Measurements from ENCODE around the gene VPS16.
"Not testable (repeated sequence)": the region's sequence is repeated elsewhere in the genome, so short reads cannot be mapped to it uniquely, and the experiment has no call there.

The VPS16 gene

DNA sequence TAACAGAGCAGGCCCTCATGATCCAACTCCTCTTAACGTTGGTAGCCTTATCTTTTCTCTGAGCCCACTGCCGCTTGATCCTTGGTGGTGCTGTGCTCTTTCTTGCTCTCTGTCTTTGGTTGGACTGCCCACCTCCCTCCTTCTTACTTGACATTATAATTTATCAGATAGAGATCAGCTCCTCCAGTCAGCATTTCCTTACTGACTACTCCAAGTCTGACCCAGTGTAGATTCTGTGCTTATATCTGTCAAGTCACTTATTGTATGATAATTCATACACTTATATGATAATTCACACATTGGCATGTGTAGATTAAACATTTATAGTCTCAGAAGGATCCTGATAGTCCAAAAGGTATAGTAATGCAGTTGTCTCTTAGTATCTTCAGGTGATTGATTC is 50.8 kb downstream of the VPS16 start:
- Histone ChIP-seq H3K9ac (ENCODE audit: low read length) (no peak overlapping the region), H3K4me3 (ENCODE audit: low read length) (no peak overlapping the region), H3K27me3 (replicated peaks; ENCODE audit: control insufficient read depth, insufficient read depth, low read length) (no peaks in the 10 kb centered on the region), H3K9me3 (ENCODE audit: control insufficient read depth, low read length) (no peaks in the 10 kb centered on the region), H3K4me1 (ENCODE audit: control insufficient read depth, insufficient read depth, low read length) (peaks cover 14% of the 10 kb centered on the region), H3K36me3 (ENCODE audit: control insufficient read depth, insufficient read depth, low read length, severe bottlenecking) (no peaks in the 10 kb centered on the region)
- no peak for DNase-seq (ENCODE audit: low read depth)

DNA sequence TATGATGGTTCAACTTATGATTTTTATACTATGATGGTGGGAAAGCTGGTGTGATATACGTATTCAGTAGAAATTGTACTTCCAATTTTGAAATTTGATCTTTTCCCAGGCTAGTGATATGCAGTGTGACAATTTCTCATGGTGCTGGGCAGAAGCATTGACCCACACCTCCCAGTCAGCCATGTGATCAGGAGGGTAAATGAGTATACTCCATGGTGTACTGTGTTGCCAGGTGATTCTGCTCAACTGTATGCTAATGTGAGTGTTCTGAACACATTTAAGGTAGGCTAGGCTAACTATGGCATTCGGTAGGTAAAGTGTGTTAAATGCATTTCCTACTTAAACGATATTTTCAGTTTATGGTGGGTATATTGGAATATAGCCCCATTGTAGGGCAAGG is 51.8 kb downstream of the VPS16 start:
- peaks cover 14% of the 10 kb centered on the region for H3K4me1 ChIP-seq (ENCODE audit: control insufficient read depth, insufficient read depth, low read length)
- no peak overlapping the region for H3K9ac ChIP-seq (ENCODE audit: low read length)
- H3K9me3 ChIP-seq (ENCODE audit: control insufficient read depth, low read length), result no peaks in the 10 kb centered on the region
- H3K36me3 ChIP-seq (ENCODE audit: control insufficient read depth, insufficient read depth, low read length, severe bottlenecking), result no peaks in the 10 kb centered on the region
- H3K27me3 ChIP-seq (replicated peaks; ENCODE audit: control insufficient read depth, insufficient read depth, low read length), result no peaks in the 10 kb centered on the region
- no peak for DNase-seq (ENCODE audit: low read depth)
- H3K4me3 ChIP-seq (ENCODE audit: low read length), result no peak overlapping the region

DNA sequence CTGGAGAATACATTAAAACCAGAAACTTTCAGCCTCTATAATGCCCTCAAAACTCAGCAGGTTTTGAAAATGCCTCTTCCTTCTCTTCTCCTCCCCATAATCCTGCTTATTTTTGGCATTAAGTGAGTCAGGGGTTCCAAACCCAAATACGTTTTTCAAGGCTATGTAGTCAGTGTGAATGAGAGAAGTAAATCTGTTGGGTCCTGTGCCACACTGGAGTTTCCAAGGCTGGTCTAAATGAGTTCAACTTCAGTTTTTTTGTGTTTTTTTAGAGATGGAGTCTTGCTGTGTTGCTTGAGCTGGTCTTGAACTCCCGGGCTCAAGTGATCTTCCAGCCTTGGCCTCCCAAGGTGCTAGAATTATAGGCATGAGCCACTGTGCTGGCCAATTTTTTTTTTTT is 53.7 kb downstream of the VPS16 start:
- Histone ChIP-seq H3K4me3 (ENCODE audit: low read length) (no peak overlapping the region), H3K4me1 (ENCODE audit: control insufficient read depth, insufficient read depth, low read length) (peaks cover 9% of the 10 kb centered on the region), H3K27me3 (replicated peaks; ENCODE audit: control insufficient read depth, insufficient read depth, low read length) (no peaks in the 10 kb centered on the region), H3K9me3 (ENCODE audit: control insufficient read depth, low read length) (no peaks in the 10 kb centered on the region), H3K36me3 (ENCODE audit: control insufficient read depth, insufficient read depth, low read length, severe bottlenecking) (no peaks in the 10 kb centered on the region), H3K9ac (ENCODE audit: low read length) (no peak overlapping the region)
- no peak for DNase-seq (ENCODE audit: low read depth)

DNA sequence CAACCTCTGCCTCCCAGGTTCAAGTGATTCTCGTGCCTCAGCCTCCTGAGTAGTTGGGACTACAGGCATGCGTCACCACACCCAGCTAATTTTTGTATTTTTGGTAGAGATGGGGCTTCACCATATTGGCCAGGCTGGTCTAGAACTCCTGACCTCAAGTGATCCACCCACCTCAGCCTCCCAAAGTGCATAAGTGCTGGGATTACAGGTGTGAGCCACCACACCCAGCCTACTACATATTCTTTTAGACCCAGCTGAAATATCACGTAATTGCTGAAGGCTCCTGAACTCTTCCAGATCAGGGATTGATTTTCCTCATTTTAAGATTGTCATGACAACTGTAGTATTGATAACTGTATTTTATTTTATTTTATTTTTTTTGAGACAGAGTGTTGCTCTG is 54.6 kb downstream of the VPS16 start:
- DNase-seq (ENCODE audit: low read depth); H3K36me3 ChIP-seq (ENCODE audit: control insufficient read depth, insufficient read depth, low read length, severe bottlenecking); H3K9ac ChIP-seq (ENCODE audit: low read length); H3K9me3 ChIP-seq (ENCODE audit: control insufficient read depth, low read length); H3K27me3 ChIP-seq (replicated peaks; ENCODE audit: control insufficient read depth, insufficient read depth, low read length); H3K4me3 ChIP-seq (ENCODE audit: low read length); H3K4me1 ChIP-seq (ENCODE audit: control insufficient read depth, insufficient read depth, low read length): not testable (repeated sequence)

DNA sequence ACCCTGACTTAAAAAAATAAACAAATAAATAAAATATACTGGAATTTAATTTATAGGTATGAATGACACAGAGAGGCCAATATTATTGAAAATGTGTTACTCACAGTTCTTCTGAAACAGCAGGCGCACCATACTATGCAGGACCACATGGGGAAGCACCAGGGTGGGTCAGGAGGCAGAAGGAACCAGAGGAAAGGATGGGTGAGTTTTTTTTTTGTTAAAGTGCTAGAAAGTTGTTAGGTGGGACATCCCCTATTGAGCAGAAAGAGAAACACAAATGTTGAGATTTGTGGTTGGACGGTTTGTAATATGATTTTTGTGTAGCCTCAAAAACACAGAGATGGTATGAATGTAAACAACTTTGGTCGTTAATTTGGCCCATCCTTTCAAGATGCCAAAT is 58.7 kb downstream of the VPS16 start:
- no peak overlapping the region for H3K9ac ChIP-seq (ENCODE audit: low read length)
- no peaks in the 10 kb centered on the region for H3K9me3 ChIP-seq (ENCODE audit: control insufficient read depth, low read length)
- H3K4me1 ChIP-seq (ENCODE audit: control insufficient read depth, insufficient read depth, low read length), result no peaks in the 10 kb centered on the region
- H3K36me3 ChIP-seq (ENCODE audit: control insufficient read depth, insufficient read depth, low read length, severe bottlenecking), result no peaks in the 10 kb centered on the region
- H3K4me3 ChIP-seq (ENCODE audit: low read length), result no peak overlapping the region
- DNase-seq (ENCODE audit: low read depth), result no peak
- no peaks in the 10 kb centered on the region for H3K27me3 ChIP-seq (replicated peaks; ENCODE audit: control insufficient read depth, insufficient read depth, low read length)

DNA sequence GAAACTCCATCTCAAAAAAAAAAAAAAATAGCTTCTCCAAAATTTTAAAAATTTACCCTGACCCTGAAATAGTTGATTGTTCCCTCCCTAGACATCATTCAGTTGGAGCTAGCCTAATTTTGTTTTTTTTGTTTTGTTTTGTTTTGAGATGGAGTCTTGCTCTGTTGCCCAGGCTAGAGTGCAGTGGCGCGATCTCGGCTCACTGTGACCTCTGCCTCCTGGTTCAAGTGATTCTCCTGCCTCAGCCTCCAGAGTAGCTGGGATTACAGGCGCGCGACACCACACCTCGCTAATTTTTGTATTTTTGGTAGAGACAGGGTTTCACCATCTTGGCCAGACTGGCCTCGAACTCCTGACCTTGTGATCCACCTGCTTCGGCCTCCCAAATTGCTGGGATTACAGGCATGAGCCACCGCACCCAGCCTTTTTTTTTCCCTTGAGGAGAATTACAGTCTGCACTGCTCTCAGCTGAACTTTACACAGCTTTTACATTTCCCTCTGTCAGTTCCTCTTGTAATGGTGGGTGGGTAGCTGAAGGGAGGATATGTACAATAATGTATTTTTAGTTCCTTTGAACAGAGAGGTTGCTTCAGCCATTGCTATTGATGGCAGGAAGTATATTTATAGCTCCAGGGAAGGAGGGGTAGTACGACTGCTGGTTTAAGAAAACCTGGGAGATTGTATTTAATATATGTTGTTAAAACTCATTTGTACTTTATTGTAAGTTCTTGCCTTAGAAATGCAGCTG is 60.5 kb downstream of the VPS16 start:
- no peaks in the 10 kb centered on the region for H3K36me3 ChIP-seq (ENCODE audit: control insufficient read depth, insufficient read depth, low read length, severe bottlenecking)
- no peaks in the 10 kb centered on the region for H3K4me1 ChIP-seq (ENCODE audit: control insufficient read depth, insufficient read depth, low read length)
- H3K27me3 ChIP-seq (replicated peaks; ENCODE audit: control insufficient read depth, insufficient read depth, low read length), result no peaks in the 10 kb centered on the region
- H3K9ac ChIP-seq (ENCODE audit: low read length), result no peak overlapping the region
- no peaks in the 10 kb centered on the region for H3K9me3 ChIP-seq (ENCODE audit: control insufficient read depth, low read length)
- no peak overlapping the region for H3K4me3 ChIP-seq (ENCODE audit: low read length)
- no peak for DNase-seq (ENCODE audit: low read depth)

DNA sequence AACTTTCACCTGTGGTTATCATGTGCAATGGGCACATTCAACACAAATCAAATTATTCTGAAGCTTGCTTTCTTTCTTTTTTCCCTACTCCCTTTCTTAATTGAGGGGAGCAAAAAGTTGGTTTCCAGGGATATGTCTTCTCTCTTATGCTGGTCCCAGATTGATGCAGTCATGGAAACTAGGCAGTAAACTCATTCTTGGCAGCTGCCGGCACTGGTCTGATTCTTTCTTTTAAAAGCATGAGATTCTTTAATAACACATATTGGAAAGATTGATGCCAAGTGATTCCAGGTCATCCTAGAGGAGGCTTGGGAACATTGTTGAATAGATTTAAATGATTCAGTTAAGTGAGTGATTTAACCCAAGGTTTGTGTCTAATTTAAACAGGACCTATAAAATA is 61.7 kb downstream of the VPS16 start:
- H3K4me1 ChIP-seq (ENCODE audit: control insufficient read depth, insufficient read depth, low read length), result no peaks in the 10 kb centered on the region
- H3K4me3 ChIP-seq (ENCODE audit: low read length), result no peak overlapping the region
- no peaks in the 10 kb centered on the region for H3K9me3 ChIP-seq (ENCODE audit: control insufficient read depth, low read length)
- no peak overlapping the region for H3K9ac ChIP-seq (ENCODE audit: low read length)
- H3K27me3 ChIP-seq (replicated peaks; ENCODE audit: control insufficient read depth, insufficient read depth, low read length), result no peaks in the 10 kb centered on the region
- no peak for DNase-seq (ENCODE audit: low read depth)
- H3K36me3 ChIP-seq (ENCODE audit: control insufficient read depth, insufficient read depth, low read length, severe bottlenecking), result no peaks in the 10 kb centered on the region

DNA sequence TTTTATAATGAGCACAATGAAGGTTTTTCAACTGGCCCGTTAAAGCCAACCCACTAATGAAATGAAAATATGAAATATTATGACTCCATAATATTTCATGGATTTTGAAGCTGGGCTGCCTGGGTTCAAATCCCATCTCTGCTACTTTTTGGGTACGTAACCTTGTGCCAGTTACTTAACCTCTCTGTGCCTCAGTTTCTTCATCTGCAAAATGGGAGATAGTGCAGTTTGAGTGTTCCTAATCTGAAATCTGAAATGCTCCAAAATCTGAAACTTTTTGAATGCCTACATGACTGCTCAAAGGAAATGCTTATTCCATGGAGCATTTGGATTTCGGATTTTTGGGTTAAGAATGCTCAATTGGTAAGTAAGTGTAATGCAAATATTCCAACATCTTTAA is 62.3 kb downstream of the VPS16 start:
- DNase-seq (ENCODE audit: low read depth), result no peak
- H3K9me3 ChIP-seq (ENCODE audit: control insufficient read depth, low read length), result no peaks in the 10 kb centered on the region

DNA sequence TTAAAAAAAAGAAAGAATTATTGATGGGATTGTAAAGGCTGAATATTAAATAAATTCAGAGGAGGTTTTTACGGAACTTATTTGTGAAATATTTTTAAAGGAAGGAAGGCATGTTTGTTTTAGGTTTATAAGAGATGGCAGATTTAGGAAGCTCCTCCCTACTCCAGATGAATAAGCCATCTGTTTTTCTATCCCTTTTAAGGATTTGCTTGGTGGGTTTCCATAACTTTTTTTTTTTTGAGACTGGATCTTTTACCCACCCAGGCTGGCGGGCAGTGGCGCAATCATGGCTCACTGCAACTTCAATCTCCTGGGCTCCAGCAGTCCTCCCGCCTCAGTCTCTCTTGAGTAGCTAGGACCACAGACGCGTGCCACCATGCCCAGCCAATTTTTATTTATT is 63.1 kb downstream of the VPS16 start:
- Histone ChIP-seq H3K4me3 (ENCODE audit: low read length) (no peak overlapping the region), H3K9ac (ENCODE audit: low read length) (no peak overlapping the region), H3K36me3 (ENCODE audit: control insufficient read depth, insufficient read depth, low read length, severe bottlenecking) (no peaks in the 10 kb centered on the region), H3K27me3 (replicated peaks; ENCODE audit: control insufficient read depth, insufficient read depth, low read length) (no peaks in the 10 kb centered on the region), H3K4me1 (ENCODE audit: control insufficient read depth, insufficient read depth, low read length) (no peaks in the 10 kb centered on the region), H3K9me3 (ENCODE audit: control insufficient read depth, low read length) (no peaks in the 10 kb centered on the region)
- DNase-seq (ENCODE audit: low read depth), result no peak

More for the DNA sequence above, 62.3 kb downstream of the VPS16 start:
- Histone ChIP-seq H3K36me3 (ENCODE audit: control insufficient read depth, insufficient read depth, low read length, severe bottlenecking) (no peaks in the 10 kb centered on the region), H3K4me3 (ENCODE audit: low read length) (no peak overlapping the region), H3K9ac (ENCODE audit: low read length) (no peak overlapping the region), H3K27me3 (replicated peaks; ENCODE audit: control insufficient read depth, insufficient read depth, low read length) (no peaks in the 10 kb centered on the region), H3K4me1 (ENCODE audit: control insufficient read depth, insufficient read depth, low read length) (no peaks in the 10 kb centered on the region)

DNA sequence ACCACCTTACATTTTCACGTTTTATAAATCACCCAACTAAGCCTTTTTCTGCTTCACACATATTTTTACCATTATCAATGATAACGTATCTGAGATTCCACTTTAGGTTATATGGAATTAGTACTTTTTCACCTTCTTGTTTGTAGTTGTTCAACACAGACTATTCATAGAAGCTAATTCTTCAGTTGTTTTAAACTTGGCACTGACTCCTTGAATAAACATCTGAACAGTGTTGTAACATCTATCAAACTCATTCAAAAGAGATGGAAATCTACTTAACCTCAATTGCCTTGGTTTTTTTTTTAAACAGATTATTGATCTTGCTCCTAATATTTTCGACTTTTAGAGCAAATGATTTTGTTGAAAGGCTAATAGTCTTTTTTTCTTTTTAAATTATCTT is 67.0 kb downstream of the VPS16 start:
- H3K9ac ChIP-seq (ENCODE audit: low read length), result no peak overlapping the region
- H3K9me3 ChIP-seq (ENCODE audit: control insufficient read depth, low read length), result no peaks in the 10 kb centered on the region
- H3K36me3 ChIP-seq (ENCODE audit: control insufficient read depth, insufficient read depth, low read length, severe bottlenecking), result no peaks in the 10 kb centered on the region
- no peaks in the 10 kb centered on the region for H3K4me1 ChIP-seq (ENCODE audit: control insufficient read depth, insufficient read depth, low read length)
- DNase-seq (ENCODE audit: low read depth), result peak; percentile 42
- no peak overlapping the region for H3K4me3 ChIP-seq (ENCODE audit: low read length)
- H3K27me3 ChIP-seq (replicated peaks; ENCODE audit: control insufficient read depth, insufficient read depth, low read length), result no peaks in the 10 kb centered on the region

DNA sequence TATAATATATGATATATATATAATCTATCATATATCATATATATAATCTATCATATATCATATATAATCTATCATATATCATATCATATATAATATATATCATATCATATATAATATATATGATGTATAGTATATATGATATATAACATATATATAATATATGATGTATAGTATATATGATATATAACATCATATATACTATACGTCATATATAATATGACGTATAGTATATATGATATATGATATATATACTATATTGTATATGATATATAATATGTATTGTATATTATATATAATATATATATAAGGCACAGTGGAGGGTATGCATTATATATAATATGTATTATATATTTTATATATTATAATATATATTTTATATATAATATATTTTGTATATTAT is 69.4 kb downstream of the VPS16 start:
- H3K9ac ChIP-seq (ENCODE audit: low read length), result no peak overlapping the region
- H3K36me3 ChIP-seq (ENCODE audit: control insufficient read depth, insufficient read depth, low read length, severe bottlenecking), result peaks cover 4% of the 10 kb centered on the region
- DNase-seq (ENCODE audit: low read depth), result no peak
- no peaks in the 10 kb centered on the region for H3K4me1 ChIP-seq (ENCODE audit: control insufficient read depth, insufficient read depth, low read length)
- no peaks in the 10 kb centered on the region for H3K9me3 ChIP-seq (ENCODE audit: control insufficient read depth, low read length)
- H3K4me3 ChIP-seq (ENCODE audit: low read length), result no peak overlapping the region
- H3K27me3 ChIP-seq (replicated peaks; ENCODE audit: control insufficient read depth, insufficient read depth, low read length), result no peaks in the 10 kb centered on the region

DNA sequence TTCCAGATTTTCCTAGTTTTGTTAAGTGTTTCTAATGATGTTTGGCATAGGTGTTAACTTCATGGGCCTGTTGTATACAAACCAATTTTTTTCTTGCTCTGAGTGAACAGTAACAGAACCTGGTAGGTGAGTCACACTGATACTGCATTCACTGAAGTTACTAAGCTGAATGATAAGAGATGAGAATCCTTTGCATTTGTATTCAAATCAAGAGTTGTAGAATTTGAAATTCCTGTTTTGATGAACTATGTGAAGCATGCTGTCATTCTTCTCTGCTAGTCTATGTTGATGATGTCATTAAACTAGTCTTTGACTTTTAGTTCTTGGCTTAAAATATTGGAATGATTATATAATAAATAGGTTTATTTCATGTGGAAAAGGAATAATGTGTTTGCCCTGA is 70.7 kb downstream of the VPS16 start:
- H3K36me3 ChIP-seq (ENCODE audit: control insufficient read depth, insufficient read depth, low read length, severe bottlenecking), result peaks cover 7% of the 10 kb centered on the region
- no peak overlapping the region for H3K4me3 ChIP-seq (ENCODE audit: low read length)
- no peaks in the 10 kb centered on the region for H3K9me3 ChIP-seq (ENCODE audit: control insufficient read depth, low read length)
- no peaks in the 10 kb centered on the region for H3K4me1 ChIP-seq (ENCODE audit: control insufficient read depth, insufficient read depth, low read length)
- no peak for DNase-seq (ENCODE audit: low read depth)
- no peak overlapping the region for H3K9ac ChIP-seq (ENCODE audit: low read length)
- no peaks in the 10 kb centered on the region for H3K27me3 ChIP-seq (replicated peaks; ENCODE audit: control insufficient read depth, insufficient read depth, low read length)
